AG10803 (cell line): ENCODE data around the gene NFYB.

Source experiments
- DNase-seq: peaks from one replicate; pipeline ENCODE4 v3.0.0; 2010; ENCODE audit warnings: low read depth
- H3K4me3 ChIP-seq: 2 replicates; pipeline ENCODE4 v1.5.1; 2011; ENCODE audit warnings: mild to moderate bottlenecking, low read length, control low read depth
- TF ChIP-seq, protein P1 (sequence below): conservative IDR thresholded peaks from 2 replicates; pipeline ENCODE4 v1.5.1; 2011; ENCODE audit warnings: mild to moderate bottlenecking, low read length, control low read depth, inconsistent platforms

NFYB gene

GRCh38 chr12:104095289-104095688 is 42.7 kb downstream of the NFYB start:
- TF ChIP-seq, protein P1, sequence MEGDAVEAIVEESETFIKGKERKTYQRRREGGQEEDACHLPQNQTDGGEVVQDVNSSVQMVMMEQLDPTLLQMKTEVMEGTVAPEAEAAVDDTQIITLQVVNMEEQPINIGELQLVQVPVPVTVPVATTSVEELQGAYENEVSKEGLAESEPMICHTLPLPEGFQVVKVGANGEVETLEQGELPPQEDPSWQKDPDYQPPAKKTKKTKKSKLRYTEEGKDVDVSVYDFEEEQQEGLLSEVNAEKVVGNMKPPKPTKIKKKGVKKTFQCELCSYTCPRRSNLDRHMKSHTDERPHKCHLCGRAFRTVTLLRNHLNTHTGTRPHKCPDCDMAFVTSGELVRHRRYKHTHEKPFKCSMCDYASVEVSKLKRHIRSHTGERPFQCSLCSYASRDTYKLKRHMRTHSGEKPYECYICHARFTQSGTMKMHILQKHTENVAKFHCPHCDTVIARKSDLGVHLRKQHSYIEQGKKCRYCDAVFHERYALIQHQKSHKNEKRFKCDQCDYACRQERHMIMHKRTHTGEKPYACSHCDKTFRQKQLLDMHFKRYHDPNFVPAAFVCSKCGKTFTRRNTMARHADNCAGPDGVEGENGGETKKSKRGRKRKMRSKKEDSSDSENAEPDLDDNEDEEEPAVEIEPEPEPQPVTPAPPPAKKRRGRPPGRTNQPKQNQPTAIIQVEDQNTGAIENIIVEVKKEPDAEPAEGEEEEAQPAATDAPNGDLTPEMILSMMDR = no peak
- DNase-seq = no peak

GRCh38 chr12:104094284-104094683 is 43.7 kb downstream of the NFYB start:
- no peak overlapping the region for H3K4me3 ChIP-seq
- TF ChIP-seq, protein P1 = no peak
- DNase-seq = no peak

More at GRCh38 chr12:104095289-104095688, 42.7 kb downstream of the NFYB start:
- no peak overlapping the region for H3K4me3 ChIP-seq

GRCh38 chr12:104091136-104091535 is 46.9 kb downstream of the NFYB start:
- TF ChIP-seq, protein P1 = no peak
- no peak overlapping the region for H3K4me3 ChIP-seq
- no peak for DNase-seq

- TF ChIP-seq, protein P1 = no peak
- no peak for DNase-seq
Observed at GRCh38 chr12:104090685-104091084, 47.3 kb downstream of the NFYB start.

GRCh38 chr12:104083769-104084475 is 54.1 kb downstream of the NFYB start:
- TF ChIP-seq, protein P1 = no peak
- DNase-seq = no peak
- no peak overlapping the region for H3K4me3 ChIP-seq

More at GRCh38 chr12:104090685-104091084, 47.3 kb downstream of the NFYB start:
- no peak overlapping the region for H3K4me3 ChIP-seq

DNA sequence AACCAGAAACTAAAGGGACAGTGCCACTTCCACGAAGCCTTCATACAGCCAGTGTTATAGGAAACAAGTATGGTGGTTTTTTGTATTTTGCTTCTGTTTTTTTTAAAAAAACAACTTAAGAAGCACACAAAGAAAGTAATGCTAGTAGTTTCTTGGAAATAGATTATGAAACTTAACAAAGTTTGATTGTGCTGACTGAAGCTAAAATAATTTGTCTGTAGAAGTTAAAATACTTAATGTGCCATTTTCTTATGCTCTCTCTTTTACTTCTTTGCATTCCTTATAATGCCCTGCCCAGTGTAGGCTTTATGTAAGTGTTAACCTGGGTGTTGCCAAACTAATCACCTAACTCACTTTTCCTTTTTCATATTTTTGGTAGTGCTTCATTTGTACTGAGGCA is 57.2 kb downstream of the NFYB start:
- TF ChIP-seq, protein P1 = no peak
- DNase-seq = no peak
- no peak overlapping the region for H3K4me3 ChIP-seq

- no peak overlapping the region for H3K4me3 ChIP-seq
- DNase-seq = no peak
- TF ChIP-seq, protein P1 = no peak
Observed at GRCh38 chr12:104079024-104079423, 59.0 kb downstream of the NFYB start.
